B cell (primary cell): ENCODE results near the gene CYB5RL. TPM values are rescaled to one million over a fixed set of nuclear protein-coding genes. Genes with fewer than 3 reads are reported as not detected.

Experiments used
- ATAC-seq: fragments of 200-7000 bp; cut with Tn5 transposase; one replicate; pipeline ENCODE4 v1.10.0; 2021; ENCODE audit warnings: low read depth, mild to moderate bottlenecking, moderate number of reproducible peaks, moderate library complexity
- CTCF ChIA-PET: fragments of 350-600 bp; sonication (Branson Sonifier 250); formaldehyde crosslinking; loops from one replicate; lab custom pipeline; 2021; ENCODE audit warnings: antibody characterized with exemption, inconsistent platforms; lab: Charles Lee
- POLR2A ChIA-PET: fragments of 350-600 bp; sonication (Branson Sonifier 250); formaldehyde crosslinking; loops from one replicate; lab custom pipeline; 2021; ENCODE audit warnings: antibody characterized with exemption; lab: Charles Lee
- DNase-seq: peaks from one replicate; pipeline ENCODE4 v3.0.0; 2013
- H2AFZ ChIP-seq: 2 replicates; pipeline ENCODE4 v1.6.1; 2012; ENCODE audit warnings: mild to moderate bottlenecking, low read depth, low read length; ENCODE audit not compliant: insufficient read depth, poor library complexity, severe bottlenecking
- H3K27ac ChIP-seq, 2 donors: 1 replicate in 1 of 2; 2 replicates in 1 of 2; pipeline ENCODE4 v1.5.1; 2012 to 2013; ENCODE audit warnings: low read length in 2 of 2, mild to moderate bottlenecking in 2 of 2, moderate library complexity in 1 of 2
- H3K27me3 ChIP-seq, 4 experiments: fragments of 200-600 bp in 1 of 4; sonication (generic) in 1 of 4; replicated peaks in 1 of 4; 1 replicate in 2 of 4; 2 replicates in 2 of 4; pipeline versions ENCODE4 v1.6.1 to v1.7.0; 2013 to 2016; ENCODE audit warnings: low read length in 3 of 4, mild to moderate bottlenecking in 2 of 4, mixed read lengths in 1 of 4, moderate library complexity in 1 of 4; ENCODE audit not compliant: insufficient read depth in 4 of 4, control insufficient read depth in 3 of 4; ENCODE audit errors: control extremely low read depth in 1 of 4
- H3K36me3 ChIP-seq, 2 experiments: replicated peaks in 1 of 2; 1 replicate in 1 of 2; 2 replicates in 1 of 2; pipeline versions ENCODE4 v1.6.1 to v1.7.1; 2013; ENCODE audit warnings: low read length in 1 of 2; ENCODE audit not compliant: insufficient read depth in 2 of 2, control insufficient read depth in 1 of 2; ENCODE audit errors: control extremely low read depth in 1 of 2, extremely low read depth in 1 of 2
- H3K4me1 ChIP-seq, 2 donors: fragments of 200-600 bp in 1 of 2; sonication (generic) in 1 of 2; 1 replicate in 1 of 2; 2 replicates in 1 of 2; pipeline versions ENCODE4 v1.5.1 to v1.6.1; 2013 to 2017; ENCODE audit warnings: low read length in 2 of 2; ENCODE audit not compliant: control insufficient read depth in 2 of 2, insufficient read depth in 2 of 2
- H3K4me2 ChIP-seq: replicated peaks from 2 replicates; pipeline ENCODE3; 2012; ENCODE audit warnings: mild to moderate bottlenecking, low read depth, low read length; ENCODE audit not compliant: poor library complexity, severe bottlenecking
- H3K4me3 ChIP-seq, 5 experiments: fragments of 200-600 bp in 1 of 5; sonication (generic) in 1 of 5; 1 replicate in 3 of 5; 2 replicates in 2 of 5; pipeline versions ENCODE4 v1.5.1 to v1.7.0; 2011 to 2016; ENCODE audit warnings: low read length in 4 of 5, mild to moderate bottlenecking in 4 of 5, low read depth in 2 of 5, control low read depth in 1 of 5, moderate library complexity in 1 of 5; ENCODE audit not compliant: insufficient read depth in 1 of 5; ENCODE audit errors: control extremely low read depth in 1 of 5, extremely low read depth in 1 of 5
- H3K79me2 ChIP-seq: fragments of 200-600 bp; sonication (generic); one replicate; pipeline ENCODE4 v1.6.0; 2016; ENCODE audit warnings: low read length; ENCODE audit not compliant: control insufficient read depth, insufficient read depth
- H3K9ac ChIP-seq: fragments of 200-600 bp; sonication (generic); 2 replicates; pipeline ENCODE4 v1.6.1; 2017; ENCODE audit warnings: mild to moderate bottlenecking, low read length, moderate library complexity
- H3K9me3 ChIP-seq, 3 donors: one replicate each; pipeline versions ENCODE4 v1.6.1 to v1.7.1; 2013; ENCODE audit warnings: low read length in 2 of 3; ENCODE audit not compliant: control insufficient read depth in 2 of 3, insufficient read depth in 1 of 3; ENCODE audit errors: control extremely low read depth in 1 of 3
- H4K20me1 ChIP-seq: 2 replicates; pipeline ENCODE4 v1.6.0; 2012; ENCODE audit warnings: mild to moderate bottlenecking, low read length; ENCODE audit not compliant: insufficient read depth, control insufficient read depth, poor library complexity, severe bottlenecking
- H3K27ac Mint-ChIP-seq: one replicate; pipeline ENCODE4 v1.8.0; 2021; ENCODE audit warnings: mixed read lengths
- H3K27me3 Mint-ChIP-seq: one replicate; pipeline ENCODE4 v1.8.0; 2021; ENCODE audit warnings: mixed read lengths
- H3K4me1 Mint-ChIP-seq: one replicate; pipeline ENCODE4 v1.8.0; 2021; ENCODE audit warnings: mixed read lengths
- H3K4me3 Mint-ChIP-seq: one replicate; pipeline ENCODE4 v1.8.0; 2021; ENCODE audit warnings: mixed read lengths
- H3K9me3 Mint-ChIP-seq: one replicate; pipeline ENCODE4 v1.8.0; 2022; ENCODE audit warnings: mixed read lengths; ENCODE audit not compliant: insufficient read depth
- EZH2 ChIP-seq: IDR thresholded peaks from 2 replicates; pipeline ENCODE4 v1.6.1; 2012; ENCODE audit warnings: borderline replicate concordance, low read depth, mild to moderate bottlenecking, moderate library complexity, low read length; ENCODE audit not compliant: insufficient read depth, poor library complexity, severe bottlenecking
- WGBS: methylation state at CpG from one replicate; pipeline ENCODE4 v1.1.5; 2013; ENCODE audit warnings: missing lambda C conversion rate; ENCODE audit not compliant: insufficient coverage; 5-methylcytosine and 5-hydroxymethylcytosine counted together
- intact Hi-C: fragments of 100-400 bp; cut with micrococcal nuclease; formaldehyde crosslinking; loops from one replicate; pipeline ENCODE4 v1.10.0; 2022
- polyA plus RNA-seq: library from polyadenylated mRNA; depleted of rRNA; stranded (reverse); fragments of >200 nt; gene quantifications from 2 replicates; pipeline ENCODE4 v1.2.3, GENCODE V29; 2012
- total RNA-seq, 2 donors: library from RNA; stranded (reverse); fragments of 120-200 nt in 1 of 2; gene quantifications; 1 replicate in 1 of 2; 2 replicates in 1 of 2; pipeline versions ENCODE4 v1.2.3 to v1.2.4, GENCODE V29; 2013 to 2022
- TF ChIP-seq, protein P1 (sequence below): fragments of 200-600 bp; IDR thresholded peaks from one replicate; pipeline ENCODE4 v1.8.0; 2022; ENCODE audit warnings: antibody characterized with exemption, mild to moderate bottlenecking

The CYB5RL gene
- total and polyA plus RNA-seq, 2 donors (not counting 1 experiment from before 2014, with no cell fraction given) = 7.9 to 12.4 TPM

GRCh38 chr1:54240741-54241335 lies 41.0 kb upstream of the CYB5RL start:
- TF ChIP-seq, protein P1, sequence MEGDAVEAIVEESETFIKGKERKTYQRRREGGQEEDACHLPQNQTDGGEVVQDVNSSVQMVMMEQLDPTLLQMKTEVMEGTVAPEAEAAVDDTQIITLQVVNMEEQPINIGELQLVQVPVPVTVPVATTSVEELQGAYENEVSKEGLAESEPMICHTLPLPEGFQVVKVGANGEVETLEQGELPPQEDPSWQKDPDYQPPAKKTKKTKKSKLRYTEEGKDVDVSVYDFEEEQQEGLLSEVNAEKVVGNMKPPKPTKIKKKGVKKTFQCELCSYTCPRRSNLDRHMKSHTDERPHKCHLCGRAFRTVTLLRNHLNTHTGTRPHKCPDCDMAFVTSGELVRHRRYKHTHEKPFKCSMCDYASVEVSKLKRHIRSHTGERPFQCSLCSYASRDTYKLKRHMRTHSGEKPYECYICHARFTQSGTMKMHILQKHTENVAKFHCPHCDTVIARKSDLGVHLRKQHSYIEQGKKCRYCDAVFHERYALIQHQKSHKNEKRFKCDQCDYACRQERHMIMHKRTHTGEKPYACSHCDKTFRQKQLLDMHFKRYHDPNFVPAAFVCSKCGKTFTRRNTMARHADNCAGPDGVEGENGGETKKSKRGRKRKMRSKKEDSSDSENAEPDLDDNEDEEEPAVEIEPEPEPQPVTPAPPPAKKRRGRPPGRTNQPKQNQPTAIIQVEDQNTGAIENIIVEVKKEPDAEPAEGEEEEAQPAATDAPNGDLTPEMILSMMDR = no peak
- no peak for TF ChIP-seq EZH2
- H3K4me1 ChIP-seq = no peaks in the 10 kb centered on the region
- ATAC-seq (no peak), DNase-seq (no peak)
- 93% methylated on average over 9 of the region's 12 CpGs for WGBS
- no peaks in the 10 kb centered on the region for H3K79me2 ChIP-seq
- H3K9me3 Mint-ChIP-seq = no peaks in the 10 kb centered on the region
- H2AFZ ChIP-seq = no peak overlapping the region
- ChIA-PET POLR2A (no interaction called here), CTCF (no interaction called here)
- H3K9ac ChIP-seq = no peak overlapping the region
- H3K27ac ChIP-seq = no peak overlapping the region
- H3K4me3 ChIP-seq = no peak overlapping the region
- no peaks in the 10 kb centered on the region for H3K4me1 Mint-ChIP-seq
- no peaks in the 10 kb centered on the region for H4K20me1 ChIP-seq
- H3K27me3 Mint-ChIP-seq = no peaks in the 10 kb centered on the region
- no peak overlapping the region for H3K4me2 ChIP-seq
- intact Hi-C loops = no loop called here
- H3K27ac Mint-ChIP-seq = no peak overlapping the region
- no peaks in the 10 kb centered on the region for H3K9me3 ChIP-seq
- no peak overlapping the region for H3K4me3 Mint-ChIP-seq
- no peaks in the 10 kb centered on the region for H3K27me3 ChIP-seq
- peaks cover 0 to 9% of the 10 kb centered on the region in 2 experiments for H3K36me3 ChIP-seq

DNA sequence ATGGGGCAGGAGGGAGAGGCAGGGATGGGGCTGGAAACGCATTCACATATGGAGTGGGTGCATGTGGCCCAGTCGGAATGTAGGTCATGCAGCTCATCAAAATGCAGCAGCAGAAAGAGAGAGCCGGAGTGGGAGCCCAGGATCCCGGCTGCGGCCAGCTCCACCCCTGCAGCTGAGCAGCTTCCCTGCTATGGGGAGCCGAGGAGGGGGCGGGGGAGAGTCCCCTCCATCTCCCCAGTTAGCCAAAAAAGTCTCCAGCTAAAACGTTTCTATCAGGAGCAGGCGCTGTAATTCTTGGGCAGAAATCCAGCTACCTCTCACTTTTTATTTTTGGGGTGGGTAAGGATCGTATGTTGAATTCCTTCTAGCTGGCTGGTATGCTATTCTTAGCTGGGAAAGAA lies 39.8 kb upstream of the CYB5RL start:
- no peak overlapping the region for H3K4me3 Mint-ChIP-seq
- H2AFZ ChIP-seq = no peak overlapping the region
- CTCF ChIA-PET = no interaction called here
- no peaks in the 10 kb centered on the region for H3K9me3 Mint-ChIP-seq
- no peak overlapping the region for H3K4me3 ChIP-seq
- peaks cover 0 to 9% of the 10 kb centered on the region in 2 experiments for H3K36me3 ChIP-seq
- H3K79me2 ChIP-seq = no peaks in the 10 kb centered on the region
- H3K4me1 Mint-ChIP-seq = no peaks in the 10 kb centered on the region
- H3K27ac Mint-ChIP-seq = no peak overlapping the region
- H3K27ac ChIP-seq = no peak overlapping the region
- no peaks in the 10 kb centered on the region for H4K20me1 ChIP-seq
- H3K4me2 ChIP-seq = no peak overlapping the region
- H3K4me1 ChIP-seq = no peaks in the 10 kb centered on the region
- DNase-seq (no peak), ATAC-seq (no peak)
- no peaks in the 10 kb centered on the region for H3K27me3 ChIP-seq
- H3K27me3 Mint-ChIP-seq = no peaks in the 10 kb centered on the region
- no peak overlapping the region for H3K9ac ChIP-seq
- intact Hi-C loops = no loop called here
- 95% methylated on average over 4 of the region's 10 CpGs for WGBS
- no peaks in the 10 kb centered on the region for H3K9me3 ChIP-seq
- TF ChIP-seq, protein P1 = no peak
- TF ChIP-seq EZH2 = no peak
- POLR2A ChIA-PET = no interaction called here
